HTR-8/SVneo (cell line): Measurements from ENCODE around the gene UBE2D3.
"Not testable (repeated sequence)": the region's sequence is repeated elsewhere in the genome, so short reads cannot be mapped to it uniquely, and the experiment has no call there.

ENCODE experiments used
- DNase-seq: peaks from one replicate; pipeline ENCODE4 v3.0.0; 2011; ENCODE audit warnings: low spot score, mixed read lengths; ENCODE audit not compliant: insufficient read length
- FAIRE-seq: peaks from 2 replicates; lab custom pipeline; 2011; peaks lifted over from hg19 to GRCh38; lab: Jason Lieb, UNC

Gene UBE2D3

GRCh38 chr4:102832667-102833066 is 5.3 kb upstream of the UBE2D3 start:
- DNase-seq (no peak), FAIRE-seq (no peak)

- DNase-seq (no peak), FAIRE-seq (no peak)
Observed at GRCh38 chr4:102832105-102832504, 4.8 kb upstream of the UBE2D3 start.

GRCh38 chr4:102829803-102830202 is 2.5 kb upstream of the UBE2D3 start:
- no peak for FAIRE-seq
- DNase-seq, result no peak

DNA sequence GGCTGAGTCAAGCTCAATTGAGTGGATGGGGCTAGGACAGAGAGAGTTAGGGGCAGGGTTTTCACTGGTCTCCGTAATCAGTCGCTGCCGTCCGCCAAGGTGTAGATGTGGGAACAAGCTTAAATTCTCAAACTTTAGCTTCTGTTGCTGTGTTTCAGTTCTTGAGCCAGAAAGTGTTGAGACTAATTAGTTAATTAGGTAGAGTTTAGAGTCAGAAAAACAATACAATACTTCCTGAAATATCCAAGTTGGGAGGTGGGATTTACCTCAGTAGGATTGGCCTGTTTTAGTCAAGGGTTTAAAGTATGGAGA is 1.1 kb upstream of the UBE2D3 start:
- FAIRE-seq, result no peak
- no peak for DNase-seq

- DNase-seq (peak; percentile 71), FAIRE-seq (peak; percentile 69)
Observed at GRCh38 chr4:102827674-102828496, 534 bp upstream of the UBE2D3 start.

DNA sequence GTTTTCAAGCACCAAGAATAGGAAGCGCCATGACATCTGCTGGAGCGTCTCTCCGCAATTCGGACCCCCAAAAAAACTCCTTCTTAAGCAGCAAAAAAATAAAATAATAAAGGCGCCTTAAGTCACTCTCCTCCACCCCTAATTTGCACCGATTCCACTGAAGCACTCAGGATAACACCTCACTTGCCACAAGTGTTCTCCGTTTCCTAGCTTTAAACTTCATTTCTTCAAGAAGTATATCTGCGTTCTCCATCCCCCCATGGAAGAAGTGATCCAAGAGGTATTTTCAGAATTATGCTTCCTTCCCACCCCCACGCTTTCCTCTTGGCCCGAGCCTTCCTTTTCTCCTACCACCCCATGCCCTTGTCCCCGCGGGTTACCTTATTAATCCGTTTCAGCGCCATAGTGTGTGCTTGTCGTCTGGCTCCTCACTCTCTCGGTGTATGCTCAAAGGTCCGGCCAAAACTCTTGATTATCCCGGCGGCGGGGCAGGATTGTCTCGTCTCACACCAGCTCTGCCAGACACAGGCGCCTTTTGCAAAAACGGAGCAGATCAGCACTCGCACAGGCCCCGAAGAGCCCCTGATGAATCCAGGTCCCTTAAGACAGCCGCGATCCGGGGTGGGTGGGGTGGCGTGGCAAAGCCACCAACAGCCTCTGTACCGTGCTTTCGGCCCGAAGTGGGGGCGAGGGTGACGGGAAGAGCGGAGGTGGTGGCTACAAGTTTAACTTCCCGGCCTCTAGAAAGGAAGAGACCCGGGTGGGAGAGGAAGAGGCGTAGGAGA is 1.1 kb downstream of the UBE2D3 start:
- FAIRE-seq (no peak), DNase-seq (no peak)

DNA sequence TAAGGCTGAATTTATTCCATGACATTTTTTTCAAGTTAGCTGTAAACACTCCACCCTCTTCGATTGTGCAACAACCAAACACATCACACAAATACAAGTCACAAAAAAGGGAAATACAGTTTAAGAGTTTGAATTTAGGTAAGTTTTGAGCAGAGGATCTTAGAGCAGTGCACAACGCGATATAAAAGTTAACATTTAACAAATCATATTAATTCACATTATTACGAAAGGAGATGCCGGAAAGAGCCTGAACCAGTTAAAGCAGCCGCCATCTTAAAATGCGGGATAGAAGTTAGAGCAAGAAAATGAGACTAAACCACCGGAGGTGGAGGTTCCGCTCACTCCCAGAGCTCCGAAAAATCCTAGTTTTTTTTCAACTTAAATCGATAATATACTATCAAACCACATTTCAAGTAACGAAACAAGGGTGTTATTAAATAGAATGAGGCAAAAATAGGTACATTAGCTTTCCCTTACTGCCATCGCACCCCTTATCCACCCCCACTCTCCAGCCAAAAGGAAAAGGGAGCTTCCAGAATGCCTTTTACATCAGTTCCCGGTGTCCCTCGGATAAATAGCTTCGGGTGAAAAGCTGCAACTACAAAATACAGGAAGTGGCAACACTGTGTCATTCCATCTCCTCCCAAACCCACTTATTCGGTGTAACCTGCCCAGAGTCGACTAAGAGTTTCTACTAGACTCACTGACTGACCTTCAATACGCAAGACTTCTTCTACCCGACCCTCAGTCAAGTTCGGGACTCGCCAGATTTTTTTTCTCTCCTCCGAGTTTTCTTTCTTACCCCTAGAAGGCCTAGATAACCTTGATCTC is 1.9 kb downstream of the UBE2D3 start:
- DNase-seq (no peak), FAIRE-seq (no peak)

DNA sequence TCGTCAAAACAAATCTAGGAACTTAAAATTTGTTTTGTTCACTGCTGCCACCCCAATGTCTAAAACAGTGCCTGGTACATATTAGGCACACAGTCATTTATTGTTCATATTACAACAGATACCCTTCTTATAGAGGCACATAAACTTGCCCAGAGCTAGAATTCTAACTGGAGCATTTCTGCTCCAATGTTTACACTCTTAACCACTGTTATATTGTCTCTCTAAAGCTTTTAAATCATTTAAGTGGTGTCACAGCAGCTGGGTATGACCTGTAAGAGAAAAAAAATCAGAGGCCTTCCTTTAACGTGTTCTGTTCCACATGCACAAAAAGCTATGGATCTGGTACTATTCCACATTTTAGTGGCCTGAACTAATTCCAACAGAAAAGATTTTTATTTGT is 3.0 kb downstream of the UBE2D3 start:
- DNase-seq (no peak), FAIRE-seq (no peak)

DNA sequence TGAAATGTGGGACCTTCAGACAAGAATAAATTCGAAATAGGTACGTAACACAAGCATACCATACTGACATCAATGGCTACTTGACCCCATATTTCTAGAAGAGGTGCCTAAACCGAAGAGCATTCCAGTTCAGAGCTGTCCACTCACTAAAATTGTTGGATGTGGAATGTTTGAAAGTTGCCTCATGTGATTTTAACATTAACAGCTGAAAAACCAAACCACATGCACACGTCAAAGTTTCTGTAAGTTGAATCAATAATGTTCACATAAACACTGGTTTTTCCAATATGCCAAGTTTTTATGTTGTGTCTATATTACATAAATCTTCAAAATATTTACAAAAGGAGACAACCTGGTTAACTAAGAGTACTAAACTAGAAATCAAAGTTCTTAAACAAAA is 3.5 kb downstream of the UBE2D3 start:
- FAIRE-seq (no peak), DNase-seq (no peak)

- FAIRE-seq, result no peak
- no peak for DNase-seq
Observed at GRCh38 chr4:102823464-102823863, 3.9 kb downstream of the UBE2D3 start.

- DNase-seq (no peak), FAIRE-seq (no peak)
Observed at GRCh38 chr4:102819588-102820365, 7.6 kb downstream of the UBE2D3 start.

DNA sequence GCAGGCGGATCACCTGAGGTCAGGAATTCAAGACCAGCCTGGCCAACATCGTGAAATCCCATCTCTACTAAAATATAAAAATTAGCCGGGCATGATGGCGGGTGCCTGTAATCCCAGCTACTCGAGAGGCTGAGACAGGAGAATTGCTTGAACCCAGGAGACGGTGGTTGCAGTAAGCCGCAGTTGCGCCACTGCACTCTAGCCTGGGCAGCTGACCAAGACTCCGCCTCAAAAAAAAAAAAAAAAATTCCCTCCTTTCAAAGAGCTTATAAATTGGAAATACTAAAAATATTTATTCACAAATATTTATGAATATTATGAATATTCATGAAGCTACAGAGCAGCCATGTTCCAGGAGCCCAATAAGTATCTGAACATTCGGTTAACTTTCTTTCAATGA is 8.3 kb downstream of the UBE2D3 start:
- DNase-seq, FAIRE-seq: not testable (repeated sequence)

GRCh38 chr4:102817613-102818268 is 9.6 kb downstream of the UBE2D3 start:
- FAIRE-seq (no peak), DNase-seq (no peak)

GRCh38 chr4:102817021-102817605 is 10.2 kb downstream of the UBE2D3 start:
- no peak for FAIRE-seq

GRCh38 chr4:102815981-102816380 is 11.4 kb downstream of the UBE2D3 start:
- DNase-seq (peak; percentile 33), FAIRE-seq (no peak)

More at GRCh38 chr4:102817021-102817605, 10.2 kb downstream of the UBE2D3 start:
- no peak for DNase-seq

DNA sequence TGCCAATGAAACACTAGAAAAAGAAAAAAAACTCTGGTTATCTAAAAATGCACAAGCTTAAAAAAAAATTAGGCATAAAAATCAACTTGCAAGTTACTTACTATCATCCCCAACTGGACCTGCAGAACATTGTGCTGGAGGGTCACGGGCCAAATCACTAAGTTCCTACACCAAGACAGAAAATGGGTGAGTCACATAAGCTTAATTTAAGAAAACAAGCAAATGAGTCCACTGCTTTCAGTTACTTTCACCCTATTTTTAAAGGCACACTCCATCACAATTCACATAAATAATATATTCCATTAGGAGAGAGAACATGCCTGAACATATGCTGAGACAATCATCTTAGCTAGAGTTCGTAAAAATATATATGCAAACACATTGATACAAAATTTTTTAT is 17.7 kb downstream of the UBE2D3 start:
- DNase-seq (no peak), FAIRE-seq (no peak)

DNA sequence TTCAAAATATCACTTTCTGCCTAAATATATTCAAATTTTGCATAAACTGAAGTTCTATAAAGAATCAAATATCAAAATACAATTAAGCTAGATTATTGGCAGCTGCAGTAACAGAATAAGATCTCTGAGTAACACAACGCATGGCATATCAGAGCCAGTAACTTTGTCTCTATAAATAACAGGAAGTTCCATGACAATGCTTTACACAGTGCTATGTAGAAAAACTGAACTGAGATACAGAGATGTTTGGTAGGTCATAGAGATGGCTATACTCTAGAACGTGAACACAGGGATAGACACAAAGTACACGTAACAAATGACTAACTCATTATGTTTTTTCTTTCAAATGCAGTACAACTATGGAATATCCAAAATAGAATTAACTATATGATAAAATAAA is 18.2 kb downstream of the UBE2D3 start:
- DNase-seq (no peak), FAIRE-seq (no peak)

- DNase-seq (no peak), FAIRE-seq (no peak)
Observed at GRCh38 chr4:102808009-102808408, 19.3 kb downstream of the UBE2D3 start.

DNA sequence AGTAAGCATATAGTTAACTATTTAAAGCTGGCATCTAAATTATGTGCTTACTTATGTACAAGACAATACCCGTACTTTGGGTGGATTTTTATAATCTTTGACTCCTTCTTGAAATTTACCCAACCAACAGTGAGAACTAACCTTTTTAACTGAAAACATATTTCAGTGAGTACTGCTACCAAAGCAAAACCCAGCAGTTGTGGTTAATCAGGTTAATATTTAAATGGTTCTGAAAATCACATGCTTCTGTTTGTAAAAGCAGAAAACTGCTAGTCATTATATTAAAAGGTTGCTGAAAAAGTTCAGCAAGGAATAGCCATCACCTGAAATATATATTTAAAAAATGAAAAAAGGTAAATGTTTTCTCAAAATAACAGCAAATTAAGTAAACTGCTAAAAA is 20.0 kb downstream of the UBE2D3 start:
- DNase-seq, result no peak
- no peak for FAIRE-seq
